Stomach smooth muscle (tissue), 2 donors: ENCODE results near the gene GRIA4.

ENCODE experiments used
- H3K27ac ChIP-seq: one replicate; pipeline ENCODE4 v1.7.0; 2013; ENCODE audit warnings: mild to moderate bottlenecking, low read length, inconsistent platforms
- H3K27me3 ChIP-seq, 2 donors: one replicate each; pipeline ENCODE4 v1.7.0; 2013; ENCODE audit warnings: low read length in 2 of 2; ENCODE audit not compliant: insufficient read depth in 2 of 2, control insufficient read depth in 1 of 2
- H3K36me3 ChIP-seq, 2 donors: one replicate each; pipeline ENCODE4 v1.7.0; 2013; ENCODE audit warnings: low read length in 2 of 2; ENCODE audit not compliant: control insufficient read depth in 2 of 2, insufficient read depth in 2 of 2
- H3K4me1 ChIP-seq: one replicate; pipeline ENCODE4 v1.7.0; 2013; ENCODE audit warnings: low read length; ENCODE audit not compliant: control insufficient read depth, insufficient read depth
- H3K4me3 ChIP-seq, 2 donors: one replicate each; pipeline ENCODE4 v1.7.0; 2013; ENCODE audit warnings: low read length in 2 of 2
- H3K9ac ChIP-seq, 2 donors: one replicate each; pipeline ENCODE4 v1.7.0; 2013; ENCODE audit warnings: low read length in 2 of 2, mild to moderate bottlenecking in 1 of 2
- H3K9me3 ChIP-seq, 2 donors: one replicate each; pipeline ENCODE4 v1.7.0; 2013; ENCODE audit warnings: low read length in 2 of 2; ENCODE audit not compliant: control insufficient read depth in 2 of 2
- donor health status: healthy.
- donor health status: Pancreatic carcinoma.

Gene GRIA4

DNA sequence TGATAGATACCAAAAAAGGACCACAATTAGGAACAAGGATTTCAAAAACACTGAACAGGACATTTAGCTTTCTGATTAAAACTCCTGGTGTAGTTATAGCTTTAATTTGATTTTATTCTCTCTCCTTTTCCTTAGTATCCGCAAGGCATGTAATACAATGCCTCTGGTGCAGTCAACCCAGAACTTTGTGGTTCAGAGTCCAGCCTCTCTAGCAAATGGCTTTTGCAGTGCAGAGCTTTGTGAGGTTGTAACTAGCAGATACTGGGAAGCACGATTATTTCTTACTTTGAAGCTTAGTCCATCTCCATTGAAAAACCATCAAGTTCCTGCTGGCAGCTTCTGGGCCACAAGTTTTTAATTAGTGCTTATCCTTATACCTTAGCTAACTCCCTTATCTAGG lies 79.8 kb downstream of the GRIA4 start:
- Histone ChIP-seq H3K9ac (no peak overlapping the region), H3K36me3 (no peaks in the 10 kb centered on the region), H3K9me3 (no peaks in the 10 kb centered on the region), H3K27ac (no peak overlapping the region), H3K4me3 (no peak overlapping the region), H3K27me3 (no peaks in the 10 kb centered on the region), H3K4me1 (no peaks in the 10 kb centered on the region)

DNA sequence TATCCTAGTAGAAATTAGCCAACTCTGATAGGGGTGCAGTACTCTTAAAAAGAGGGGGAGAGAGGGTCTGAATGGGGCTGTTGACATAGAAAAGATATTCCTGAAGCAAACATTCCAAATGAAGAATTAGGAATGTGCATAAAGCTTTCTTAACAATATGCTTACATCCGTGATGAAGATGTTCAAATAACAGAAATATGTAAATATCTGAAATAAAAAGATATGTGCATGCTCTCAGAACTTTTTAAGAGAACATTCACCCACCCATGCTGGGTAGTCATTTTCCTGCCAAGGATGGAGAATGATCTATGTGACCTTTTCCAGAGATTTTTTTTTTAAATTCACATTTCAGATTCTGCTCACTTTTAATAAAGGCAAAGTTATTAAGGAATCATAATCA lies 80.6 kb downstream of the GRIA4 start:
- H3K4me1 ChIP-seq, result no peaks in the 10 kb centered on the region
- no peaks in the 10 kb centered on the region for H3K9me3 ChIP-seq

DNA sequence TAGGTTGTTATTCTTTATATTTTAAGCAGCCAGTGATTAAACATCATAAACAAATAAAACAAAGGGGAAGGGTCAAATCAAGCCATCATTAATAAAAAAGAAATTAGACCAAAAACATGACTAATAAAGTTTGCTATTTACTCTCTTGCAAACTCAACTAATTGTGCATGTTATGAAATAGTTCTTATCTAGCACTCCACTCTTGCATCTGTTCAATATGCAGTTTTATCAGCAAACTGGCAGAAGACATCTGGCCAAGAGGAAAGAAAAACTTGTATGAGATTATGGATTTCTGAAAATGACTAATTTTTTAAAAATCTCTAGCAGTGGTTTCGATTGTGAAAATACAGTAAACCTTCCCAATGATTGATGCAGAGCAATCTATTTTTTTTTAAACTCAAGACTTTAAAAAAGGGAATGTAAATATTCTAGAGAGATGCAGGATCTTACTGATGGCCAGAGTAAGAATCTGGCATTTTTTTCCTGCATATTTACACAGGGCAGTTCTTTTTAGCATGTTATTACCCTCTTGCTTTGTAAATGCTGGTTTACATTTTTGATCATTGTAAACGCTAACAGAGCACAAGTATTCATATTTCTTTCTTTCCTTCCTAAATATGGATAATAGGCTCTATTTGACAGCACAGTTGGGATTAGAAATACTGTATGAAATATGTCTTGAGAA lies 83.3 kb downstream of the GRIA4 start:
- Histone ChIP-seq H3K9me3 (no peaks in the 10 kb centered on the region), H3K27me3 (no peaks in the 10 kb centered on the region), H3K4me3 (no peak overlapping the region), H3K27ac (no peak overlapping the region), H3K36me3 (no peaks in the 10 kb centered on the region), H3K9ac (no peak overlapping the region), H3K4me1 (no peaks in the 10 kb centered on the region)

More for the DNA sequence above, 80.6 kb downstream of the GRIA4 start:
- Histone ChIP-seq H3K9ac (no peak overlapping the region), H3K27me3 (no peaks in the 10 kb centered on the region), H3K27ac (no peak overlapping the region), H3K4me3 (no peak overlapping the region), H3K36me3 (no peaks in the 10 kb centered on the region)

DNA sequence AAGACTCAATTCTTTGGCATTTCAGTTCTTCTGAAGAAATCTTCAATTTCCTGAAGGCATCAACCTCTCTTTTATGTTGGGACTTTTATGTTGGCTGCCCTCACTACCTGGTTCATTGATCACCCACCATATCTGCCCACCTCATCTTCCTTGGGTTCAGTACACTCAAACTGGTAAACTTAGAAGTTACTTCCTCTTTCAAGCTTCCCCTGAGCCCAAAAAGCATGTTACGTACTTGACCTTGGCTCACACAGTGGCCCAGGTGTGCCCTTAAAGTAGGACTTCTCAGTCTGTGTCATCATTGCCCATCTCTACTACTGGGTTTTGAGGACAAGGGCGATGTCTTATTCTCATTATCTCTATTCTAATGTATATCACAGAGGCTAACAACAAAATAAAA lies 86.1 kb downstream of the GRIA4 start:
- no peak overlapping the region for H3K27ac ChIP-seq
- no peaks in the 10 kb centered on the region for H3K36me3 ChIP-seq
- H3K4me1 ChIP-seq, result no peaks in the 10 kb centered on the region
- no peak overlapping the region for H3K4me3 ChIP-seq
- H3K27me3 ChIP-seq, result no peaks in the 10 kb centered on the region
- H3K9ac ChIP-seq, result no peak overlapping the region
- H3K9me3 ChIP-seq, result no peaks in the 10 kb centered on the region

DNA sequence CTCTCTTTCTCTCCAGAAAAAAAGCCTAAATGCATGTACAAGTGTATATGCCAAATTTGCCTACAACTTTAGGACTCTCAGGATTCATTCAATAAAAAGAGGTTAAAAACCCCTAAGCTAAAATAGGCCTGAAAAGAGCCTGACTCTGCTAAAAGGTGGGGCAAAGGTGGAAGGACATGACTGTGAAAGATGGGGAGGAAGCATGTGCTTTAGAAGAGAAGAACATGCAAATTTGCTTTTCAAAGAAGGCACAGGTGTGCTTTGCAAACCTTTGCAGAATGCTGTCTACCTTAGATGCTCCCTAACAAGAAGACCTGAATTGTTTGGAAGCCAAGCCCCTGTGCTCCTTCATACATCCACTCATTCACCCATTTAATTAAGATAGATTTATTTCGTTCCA lies 87.4 kb downstream of the GRIA4 start:
- Histone ChIP-seq H3K9ac (no peak overlapping the region), H3K27ac (no peak overlapping the region), H3K4me3 (no peak overlapping the region), H3K9me3 (no peaks in the 10 kb centered on the region), H3K4me1 (no peaks in the 10 kb centered on the region), H3K27me3 (no peaks in the 10 kb centered on the region), H3K36me3 (no peaks in the 10 kb centered on the region)

DNA sequence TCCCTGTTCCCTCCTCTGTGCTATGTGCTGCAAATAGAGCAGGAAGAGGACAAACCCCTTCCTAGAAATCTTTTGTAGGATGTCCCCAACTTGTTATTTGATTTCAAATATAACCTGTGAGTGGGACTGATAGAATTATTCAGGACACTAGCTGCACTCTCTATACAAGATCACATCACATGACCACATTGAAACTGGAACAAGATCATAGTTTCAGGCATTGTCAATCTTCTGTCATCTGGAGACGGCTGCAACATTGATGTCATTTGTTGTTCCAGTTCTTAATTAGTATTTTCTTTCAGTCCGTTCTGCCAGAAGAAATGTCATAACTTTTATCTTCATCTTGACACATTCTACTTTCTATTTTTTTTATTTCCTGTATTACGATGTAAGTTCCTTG lies 89.3 kb downstream of the GRIA4 start:
- no peak overlapping the region for H3K4me3 ChIP-seq
- no peaks in the 10 kb centered on the region for H3K4me1 ChIP-seq
- no peaks in the 10 kb centered on the region for H3K36me3 ChIP-seq
- no peak overlapping the region for H3K27ac ChIP-seq
- H3K9ac ChIP-seq, result no peak overlapping the region
- no peaks in the 10 kb centered on the region for H3K27me3 ChIP-seq
- H3K9me3 ChIP-seq, result no peaks in the 10 kb centered on the region

DNA sequence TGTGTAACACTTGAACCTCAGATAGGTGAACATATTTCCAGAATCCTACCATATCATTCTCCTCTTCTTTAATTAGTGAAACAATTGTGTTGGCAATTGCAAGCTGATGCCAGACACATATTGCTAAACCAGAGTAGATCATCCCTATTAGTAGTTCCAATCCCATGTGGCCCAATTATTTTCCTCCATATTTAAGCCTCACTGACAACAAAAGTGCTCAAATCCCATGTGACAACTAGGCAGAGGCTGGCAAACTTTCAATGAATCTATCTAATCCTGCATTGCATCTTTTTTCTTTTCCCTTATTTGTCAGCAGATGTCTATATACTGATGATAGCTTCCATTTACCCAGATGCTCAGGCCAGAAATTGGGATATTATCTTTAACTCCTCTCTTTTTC lies 90.4 kb downstream of the GRIA4 start:
- H3K36me3 ChIP-seq, result no peaks in the 10 kb centered on the region
- no peaks in the 10 kb centered on the region for H3K27me3 ChIP-seq
- no peak overlapping the region for H3K9ac ChIP-seq
- H3K4me1 ChIP-seq, result no peaks in the 10 kb centered on the region
- no peak overlapping the region for H3K27ac ChIP-seq
- no peak overlapping the region for H3K4me3 ChIP-seq
- no peaks in the 10 kb centered on the region for H3K9me3 ChIP-seq

DNA sequence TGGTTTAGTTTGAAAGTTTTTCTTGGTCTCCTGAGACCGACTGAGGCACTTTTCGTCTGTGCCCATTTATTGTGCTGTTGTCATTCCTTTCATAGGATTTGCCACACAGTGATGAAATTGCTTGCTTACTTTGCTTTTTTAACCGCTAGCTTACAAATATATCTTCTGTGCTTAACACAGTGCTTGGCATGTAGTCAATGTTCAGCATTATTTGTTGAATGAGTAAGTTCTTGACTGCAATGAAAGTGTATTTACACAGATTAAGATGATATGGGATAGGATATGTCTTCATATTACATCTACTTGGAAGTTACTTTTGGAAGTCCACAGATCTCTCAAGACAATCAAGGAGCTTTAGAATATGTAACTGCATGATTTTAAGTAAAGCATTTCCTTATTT lies 91.2 kb downstream of the GRIA4 start:
- no peaks in the 10 kb centered on the region for H3K27me3 ChIP-seq
- no peak overlapping the region for H3K4me3 ChIP-seq
- no peaks in the 10 kb centered on the region for H3K9me3 ChIP-seq
- H3K36me3 ChIP-seq, result no peaks in the 10 kb centered on the region
- H3K9ac ChIP-seq, result no peak overlapping the region
- no peaks in the 10 kb centered on the region for H3K4me1 ChIP-seq
- no peak overlapping the region for H3K27ac ChIP-seq

DNA sequence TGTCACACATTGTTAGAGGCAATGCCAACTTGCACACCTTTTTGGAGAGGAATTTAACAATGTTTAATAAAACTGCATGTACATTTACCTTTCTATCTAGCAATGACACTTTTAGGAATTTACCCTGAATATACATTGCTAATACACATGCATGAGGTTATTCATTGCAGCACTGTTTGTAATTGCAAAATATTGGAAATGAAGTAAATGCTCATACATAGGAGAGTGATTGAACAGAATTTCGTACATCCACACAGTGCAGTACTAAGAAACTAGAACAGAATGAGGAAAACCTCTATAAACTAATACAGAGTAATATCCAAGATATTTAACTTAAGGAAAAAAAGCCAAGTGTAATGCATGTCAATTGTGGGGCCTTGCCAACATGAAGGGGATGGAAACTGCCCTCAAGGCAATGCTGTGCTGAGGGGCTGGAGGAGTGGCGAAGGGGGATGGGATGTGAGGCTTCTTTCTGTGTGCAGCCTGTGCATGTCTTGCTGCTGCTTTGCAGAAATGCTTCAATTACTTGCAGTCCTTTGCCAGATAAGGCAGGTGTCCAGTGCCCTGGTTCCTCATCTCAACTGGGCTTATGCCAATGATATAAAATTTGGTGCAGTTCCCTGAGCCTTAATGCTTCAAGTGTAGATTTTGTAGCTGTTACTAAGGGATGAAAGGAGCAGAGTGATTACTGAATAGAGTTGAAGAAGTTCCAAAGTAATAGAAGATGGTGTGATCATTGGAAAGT lies 96.1 kb downstream of the GRIA4 start:
- Histone ChIP-seq H3K36me3 (no peaks in the 10 kb centered on the region), H3K4me1 (no peaks in the 10 kb centered on the region), H3K9me3 (no peaks in the 10 kb centered on the region), H3K27me3 (no peaks in the 10 kb centered on the region), H3K27ac (no peak overlapping the region), H3K4me3 (no peak overlapping the region), H3K9ac (no peak overlapping the region)

DNA sequence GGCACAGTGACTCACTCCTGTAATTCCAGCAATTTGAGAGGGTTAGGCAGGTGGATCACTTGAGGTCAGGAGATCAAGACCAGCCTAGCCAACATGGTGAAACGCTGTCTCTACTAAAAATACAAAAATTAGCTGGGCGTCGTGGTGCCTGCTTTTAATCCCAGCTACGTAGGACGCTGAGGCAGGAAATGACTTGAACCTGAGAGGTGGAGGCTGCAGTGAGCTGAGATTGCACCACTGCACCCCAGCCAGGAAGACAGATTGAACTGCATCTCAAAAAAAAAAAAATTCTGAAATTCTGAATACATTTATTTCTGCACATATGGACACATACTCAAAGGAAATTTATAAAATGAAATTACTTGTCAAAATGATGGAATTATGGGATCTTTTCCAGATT lies 103.2 kb downstream of the GRIA4 start:
- Histone ChIP-seq H3K4me1 (no peaks in the 10 kb centered on the region), H3K9ac (no peak overlapping the region), H3K36me3 (no peaks in the 10 kb centered on the region), H3K9me3 (no peaks in the 10 kb centered on the region), H3K27ac (no peak overlapping the region), H3K4me3 (no peak overlapping the region), H3K27me3 (no peaks in the 10 kb centered on the region)

DNA sequence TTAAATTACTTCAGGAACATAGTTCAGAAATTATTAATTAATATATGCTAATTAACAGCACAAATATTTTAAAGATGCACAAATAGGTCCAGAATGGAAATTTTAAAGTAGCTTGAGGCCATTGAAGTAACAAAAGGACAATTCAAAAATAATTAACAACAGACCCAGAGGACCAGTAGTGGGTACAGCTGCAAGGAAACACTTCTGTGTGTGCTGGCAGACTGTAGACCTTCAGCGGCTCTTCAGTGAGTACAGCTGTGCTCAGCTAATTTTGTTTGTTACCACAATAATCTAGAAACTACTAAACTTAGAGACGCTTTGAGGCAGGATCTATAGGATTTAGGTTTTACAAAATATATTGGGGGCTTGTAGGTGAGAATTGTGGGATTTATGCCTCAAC lies 103.8 kb downstream of the GRIA4 start:
- Histone ChIP-seq H3K9me3 (no peaks in the 10 kb centered on the region), H3K27ac (no peak overlapping the region), H3K4me1 (no peaks in the 10 kb centered on the region), H3K36me3 (no peaks in the 10 kb centered on the region), H3K4me3 (no peak overlapping the region), H3K27me3 (no peaks in the 10 kb centered on the region), H3K9ac (no peak overlapping the region)
